ENCODE data around the gene ATXN7. TPM values are rescaled to one million over a fixed set of nuclear protein-coding genes. Genes with fewer than 3 reads are reported as not detected.

Gene ATXN7
- total RNA-seq, 4 donors from 2014 or later, result 29.2 to 44.2 (median 38.3) TPM

DNA sequence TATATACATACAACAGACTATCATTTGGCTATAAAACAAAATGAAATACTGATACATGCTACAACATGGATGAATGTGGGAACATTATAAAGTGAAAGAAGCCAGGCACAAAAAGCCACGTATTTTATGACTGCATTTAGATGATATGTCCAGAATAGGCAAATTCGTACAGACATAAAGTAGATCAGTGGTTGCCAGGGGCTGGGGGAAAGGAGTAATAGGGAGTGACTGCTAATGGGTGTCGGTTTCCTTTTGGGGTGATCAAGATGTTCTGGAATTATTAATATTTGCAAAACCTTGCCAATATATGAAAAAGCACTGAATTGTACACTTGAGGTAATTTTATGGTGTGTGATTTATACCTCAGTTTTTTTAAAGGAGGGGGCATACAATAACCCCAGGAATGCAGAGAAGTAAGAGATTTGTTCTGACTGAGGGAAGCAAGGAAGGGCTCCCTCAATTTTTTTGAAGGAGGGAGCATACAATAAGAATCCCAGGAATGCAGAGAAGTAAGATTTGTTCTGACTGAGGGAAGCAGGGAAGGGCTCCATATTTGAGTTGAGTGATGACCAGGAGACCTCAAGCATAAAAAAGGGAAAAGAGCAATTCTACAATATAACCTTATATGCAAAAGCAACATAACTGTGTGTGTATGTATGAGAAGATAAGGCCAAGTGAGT is 153.4 kb downstream of the ATXN7 start:
- peaks cover 0 to 28% (median 6%) of the 10 kb centered on the region in 4 donors for H3K4me1 ChIP-seq
- 79 to 87% methylated on average over 3 of the region's 3 CpGs for WGBS, 2 donors
- no peak for TF ChIP-seq EP300 (IDR thresholded peaks at IDR 0.05)
- TF ChIP-seq, protein P1, sequence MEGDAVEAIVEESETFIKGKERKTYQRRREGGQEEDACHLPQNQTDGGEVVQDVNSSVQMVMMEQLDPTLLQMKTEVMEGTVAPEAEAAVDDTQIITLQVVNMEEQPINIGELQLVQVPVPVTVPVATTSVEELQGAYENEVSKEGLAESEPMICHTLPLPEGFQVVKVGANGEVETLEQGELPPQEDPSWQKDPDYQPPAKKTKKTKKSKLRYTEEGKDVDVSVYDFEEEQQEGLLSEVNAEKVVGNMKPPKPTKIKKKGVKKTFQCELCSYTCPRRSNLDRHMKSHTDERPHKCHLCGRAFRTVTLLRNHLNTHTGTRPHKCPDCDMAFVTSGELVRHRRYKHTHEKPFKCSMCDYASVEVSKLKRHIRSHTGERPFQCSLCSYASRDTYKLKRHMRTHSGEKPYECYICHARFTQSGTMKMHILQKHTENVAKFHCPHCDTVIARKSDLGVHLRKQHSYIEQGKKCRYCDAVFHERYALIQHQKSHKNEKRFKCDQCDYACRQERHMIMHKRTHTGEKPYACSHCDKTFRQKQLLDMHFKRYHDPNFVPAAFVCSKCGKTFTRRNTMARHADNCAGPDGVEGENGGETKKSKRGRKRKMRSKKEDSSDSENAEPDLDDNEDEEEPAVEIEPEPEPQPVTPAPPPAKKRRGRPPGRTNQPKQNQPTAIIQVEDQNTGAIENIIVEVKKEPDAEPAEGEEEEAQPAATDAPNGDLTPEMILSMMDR (IDR thresholded peaks at IDR 0.05), result no peak
- no peak for TF ChIP-seq POLR2A (IDR thresholded peaks at IDR 0.05)
- no peak overlapping the region for H3K4me3 ChIP-seq
- no peak for DNase-seq (ENCODE audit: low spot score in 2 of 2)
- H3K36me3 ChIP-seq, result peaks cover 0 to 81% (median 14%) of the 10 kb centered on the region in 3 donors
- no peaks in the 10 kb centered on the region for H3K27me3 ChIP-seq
- H3K9me3 ChIP-seq, result no peaks in the 10 kb centered on the region
- H3K27ac ChIP-seq, result no peak overlapping the region

DNA sequence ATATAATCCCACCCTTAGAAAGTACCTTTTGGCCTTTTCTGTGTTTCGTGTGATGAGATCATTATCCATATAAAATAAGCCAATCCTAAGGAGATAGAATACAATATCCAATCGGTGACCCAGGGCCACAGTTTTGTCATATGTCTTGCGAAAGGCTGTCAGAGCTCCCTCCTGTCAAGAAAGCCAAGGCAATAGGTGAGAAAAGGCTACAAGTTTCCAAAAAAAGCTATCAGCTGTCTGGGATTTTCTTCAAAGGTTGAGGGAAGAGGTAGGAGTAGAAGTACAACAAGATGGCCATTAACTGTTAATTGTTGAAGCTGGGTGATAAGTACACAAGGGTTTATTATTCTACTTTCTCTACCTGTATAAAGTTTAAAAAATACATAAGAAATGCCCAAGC is 155.6 kb downstream of the ATXN7 start:
- peaks cover 0 to 59% (median 3%) of the 10 kb centered on the region in 3 donors for H3K36me3 ChIP-seq
- H3K4me1 ChIP-seq, result peaks cover 0 to 42% (median 12%) of the 10 kb centered on the region in 4 donors
- no peak overlapping the region for H3K27ac ChIP-seq
- H3K9me3 ChIP-seq, result no peaks in the 10 kb centered on the region
- DNase-seq (ENCODE audit: low spot score in 2 of 2), result no peak
- 85 to 89% methylated on average over 3 of the region's 3 CpGs for WGBS, 2 donors
- TF ChIP-seq EP300 (IDR thresholded peaks at IDR 0.05), result no peak
- no peak for TF ChIP-seq POLR2A (IDR thresholded peaks at IDR 0.05)
- TF ChIP-seq, protein P1 (IDR thresholded peaks at IDR 0.05), result no peak
- no peaks in the 10 kb centered on the region for H3K27me3 ChIP-seq
- H3K4me3 ChIP-seq, result no peak overlapping the region

DNA sequence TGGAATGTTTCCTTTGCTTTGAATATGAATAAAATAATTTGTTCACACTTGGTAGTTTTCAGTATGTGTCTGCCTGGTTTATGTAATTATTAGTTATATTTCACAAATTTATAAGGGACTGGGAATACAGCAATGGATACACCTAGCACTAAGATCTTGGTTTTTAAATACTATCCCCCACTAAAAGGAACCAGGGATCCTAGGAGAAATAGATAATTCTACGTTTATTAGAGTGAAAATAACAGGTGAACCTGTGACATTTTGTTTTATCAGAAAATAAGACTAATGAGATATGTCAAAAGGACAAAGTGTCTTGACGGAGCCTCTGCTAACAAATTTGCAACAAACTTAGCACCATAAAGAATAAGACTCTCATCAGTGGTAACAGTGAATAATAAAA is 156.2 kb downstream of the ATXN7 start:
- no peak for DNase-seq (ENCODE audit: low spot score in 2 of 2)
- Histone ChIP-seq H3K4me1 (peaks cover 0 to 42% (median 12%) of the 10 kb centered on the region in 4 donors), H3K27ac (no peak overlapping the region), H3K27me3 (no peaks in the 10 kb centered on the region), H3K9me3 (no peaks in the 10 kb centered on the region), H3K4me3 (no peak overlapping the region), H3K36me3 (peaks cover 0 to 53% (median 0%) of the 10 kb centered on the region in 3 donors)
- WGBS, 2 donors, result 79 to 89% methylated on average over 2 of the region's 2 CpGs
- TF ChIP-seq EP300 (IDR thresholded peaks at IDR 0.05), result no peak
- TF ChIP-seq, protein P1 (IDR thresholded peaks at IDR 0.05), result no peak
- no peak for TF ChIP-seq POLR2A (IDR thresholded peaks at IDR 0.05)

DNA sequence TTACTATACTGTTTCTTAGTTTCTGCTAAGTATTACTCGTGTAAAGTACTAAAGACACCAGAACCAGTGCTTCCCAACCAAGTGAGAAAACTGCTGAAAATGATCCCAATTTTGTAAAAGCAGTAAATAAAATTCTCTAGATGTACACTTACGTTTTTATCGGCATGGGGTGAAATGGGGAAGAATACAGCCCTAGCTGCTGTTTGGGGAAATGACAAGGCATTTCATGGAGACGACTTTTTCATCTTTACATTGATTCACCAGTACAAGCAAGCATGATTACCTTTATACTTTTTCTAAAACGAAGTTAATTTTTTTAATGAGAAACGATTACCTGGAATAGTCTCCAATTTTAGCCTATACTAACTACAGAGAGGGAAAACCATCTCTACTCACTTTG is 158.3 kb downstream of the ATXN7 start:
- DNase-seq (ENCODE audit: low spot score in 2 of 2), result no peak
- H3K4me3 ChIP-seq, result peak overlapping the region; percentile 73 to 94 (median 90)
- no peak overlapping the region for H3K27ac ChIP-seq
- peaks cover 0 to 42% (median 12%) of the 10 kb centered on the region in 4 donors for H3K4me1 ChIP-seq
- no peaks in the 10 kb centered on the region for H3K9me3 ChIP-seq
- no peaks in the 10 kb centered on the region for H3K27me3 ChIP-seq
- 83 to 89% methylated on average over 6 of the region's 6 CpGs for WGBS, 2 donors
- H3K36me3 ChIP-seq, result peaks cover 0 to 33% (median 0%) of the 10 kb centered on the region in 3 donors
- TF ChIP-seq, protein P1 (IDR thresholded peaks at IDR 0.05), result no peak
- no peak for TF ChIP-seq POLR2A (IDR thresholded peaks at IDR 0.05)
- TF ChIP-seq EP300 (IDR thresholded peaks at IDR 0.05), result no peak

DNA sequence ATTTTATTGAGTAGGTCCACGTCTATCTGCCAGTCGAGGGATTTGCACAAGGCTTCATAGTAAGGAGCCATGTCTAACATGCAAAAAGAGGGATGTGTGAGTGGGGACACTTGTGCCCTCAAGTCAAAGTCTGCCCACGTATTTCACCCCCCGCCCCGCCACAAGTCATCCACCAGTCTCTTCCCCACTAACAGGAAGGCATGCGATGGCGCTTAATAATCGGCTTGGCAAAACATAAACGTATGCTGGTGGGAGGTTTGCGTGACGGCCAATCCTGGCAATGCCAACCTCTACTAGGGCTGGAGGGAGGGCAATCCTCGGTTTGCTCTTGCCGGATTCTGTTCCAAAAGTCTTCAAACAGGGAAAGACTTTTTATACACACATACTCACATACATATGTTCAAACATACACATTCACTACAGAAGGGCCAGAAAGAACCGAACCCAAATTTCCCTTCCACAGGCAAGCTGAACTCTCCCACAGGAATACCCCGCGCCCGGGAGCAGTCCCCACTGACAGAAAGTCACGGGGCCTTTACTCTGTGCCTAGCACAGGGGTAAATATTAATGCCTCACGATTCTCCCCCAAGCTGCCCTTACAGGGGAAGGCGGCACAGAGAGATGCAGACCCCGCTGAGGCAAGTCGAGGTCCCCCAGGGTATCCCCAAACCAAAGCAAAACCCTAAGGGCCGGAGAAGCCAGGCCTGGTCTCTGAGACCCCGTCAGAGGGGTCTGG is 159.0 kb downstream of the ATXN7 start:
- H3K27ac ChIP-seq, result peak overlapping the region; percentile 70 to 87 (median 83)
- 20 to 21% methylated on average over 23 to 24 of the region's 24 CpGs for WGBS, 2 donors
- H3K9me3 ChIP-seq, result no peaks in the 10 kb centered on the region
- no peak for DNase-seq (ENCODE audit: low spot score in 2 of 2)
- peak overlapping the region; percentile 73 to 94 (median 90) for H3K4me3 ChIP-seq
- TF ChIP-seq POLR2A (IDR thresholded peaks at IDR 0.05) (no peak), EP300 (IDR thresholded peaks at IDR 0.05) (no peak)
- TF ChIP-seq, protein P1 (IDR thresholded peaks at IDR 0.05), result no peak
- peaks cover 0 to 42% (median 12%) of the 10 kb centered on the region in 4 donors for H3K4me1 ChIP-seq
- peaks cover 0 to 26% (median 0%) of the 10 kb centered on the region in 3 donors for H3K36me3 ChIP-seq
- no peaks in the 10 kb centered on the region for H3K27me3 ChIP-seq
